IMR-90 (cell line): Measurements from ENCODE around the gene TULP3. TPM values are rescaled to one million over a fixed set of nuclear protein-coding genes. Genes with fewer than 3 reads are reported as not detected.
A peak's percentile ranks its signal among the peaks of the same experiment; 100 is the strongest.

Experiments used
- ATAC-seq: fragments of 200-7000 bp; cut with Tn5 transposase; 2 replicates; pipeline ENCODE4 v1.9.1; 2020; ENCODE audit warnings: low read depth, mild to moderate bottlenecking, moderate library complexity
- BruUV-seq: library from RNA; stranded (reverse); fragments of 400-500 nt; replicated peaks from 2 replicates; lab custom pipeline; 2021; lab: Mats Ljungman, UMichigan
- CTCF ChIA-PET: fragments of 300-600 bp; formaldehyde crosslinking; extraction: SDS; loops from one replicate; lab custom pipeline; 2021; ENCODE audit warnings: antibody characterized with exemption; lab: Yijun Ruan, JAX
- POLR2A ChIA-PET: fragments of 300-600 bp; sonication (Branson Sonifier 250); formaldehyde crosslinking; loops from one replicate; lab custom pipeline; 2022; ENCODE audit warnings: antibody characterized with exemption; ENCODE audit not compliant: unreplicated experiment; lab: Charles Lee
- DNase-seq: peaks from one replicate; pipeline ENCODE4 v3.0.0; 2013
- H2AFZ ChIP-seq: replicated peaks from 2 replicates; pipeline ENCODE3; 2013; ENCODE audit warnings: low read length, mild to moderate bottlenecking; ENCODE audit not compliant: poor library complexity
- H2AK5ac ChIP-seq: 2 replicates; pipeline ENCODE4 v1.6.1; 2013; ENCODE audit warnings: low read depth, low read length, inconsistent platforms
- H2AK9ac ChIP-seq: replicated peaks from 2 replicates; pipeline ENCODE3; 2013; ENCODE audit warnings: mild to moderate bottlenecking, low read depth, low read length, moderate library complexity; ENCODE audit not compliant: poor library complexity
- H2BK120ac ChIP-seq: 2 replicates; pipeline ENCODE4 v1.6.1; 2013; ENCODE audit warnings: low read depth, low read length, inconsistent platforms
- H2BK15ac ChIP-seq: 3 replicates; pipeline ENCODE4 v1.6.1; 2013; ENCODE audit warnings: low read depth, low read length, inconsistent platforms
- H2BK20ac ChIP-seq: 2 replicates; pipeline ENCODE4 v1.6.1; 2013; ENCODE audit warnings: low read depth, mild to moderate bottlenecking, inconsistent platforms, low read length, moderate library complexity
- H2BK5ac ChIP-seq: 2 replicates; pipeline ENCODE4 v1.6.1; 2013; ENCODE audit warnings: mild to moderate bottlenecking, low read depth, low read length, inconsistent platforms; ENCODE audit not compliant: poor library complexity, severe bottlenecking
- H3K14ac ChIP-seq: replicated peaks from 2 replicates; pipeline ENCODE4 v1.6.1; 2013; ENCODE audit warnings: low read depth, low read length, inconsistent platforms
- H3K18ac ChIP-seq: 2 replicates; pipeline ENCODE4 v1.6.1; 2013; ENCODE audit warnings: low read depth, low read length, control low read depth
- H3K23ac ChIP-seq: 2 replicates; pipeline ENCODE4 v1.6.1; 2013; ENCODE audit warnings: low read depth, low read length, inconsistent platforms
- H3K27ac ChIP-seq: 2 replicates; pipeline ENCODE4 v1.5.1; 2013; ENCODE audit warnings: mild to moderate bottlenecking, control low read depth, low read length; ENCODE audit not compliant: insufficient read depth
- H3K27me3 ChIP-seq: 2 replicates; pipeline ENCODE4 v1.6.1; 2013; ENCODE audit warnings: low read length; ENCODE audit not compliant: control insufficient read depth, insufficient read depth
- H3K36me3 ChIP-seq: 2 replicates; pipeline ENCODE4 v1.6.1; 2013; ENCODE audit warnings: low read length, mixed read lengths; ENCODE audit not compliant: control insufficient read depth, insufficient read depth
- H3K4ac ChIP-seq: 2 replicates; pipeline ENCODE4 v1.6.1; 2013; ENCODE audit warnings: low read depth, low read length, inconsistent platforms
- H3K4me1 ChIP-seq: 2 replicates; pipeline ENCODE4 v1.6.1; 2013; ENCODE audit warnings: low read length, mixed read lengths; ENCODE audit not compliant: control insufficient read depth, insufficient read depth
- H3K4me2 ChIP-seq: 2 replicates; pipeline ENCODE4 v1.6.1; 2013; ENCODE audit warnings: low read depth, mild to moderate bottlenecking, control low read depth, low read length, moderate library complexity
- H3K4me3 ChIP-seq: 2 replicates; pipeline ENCODE4 v1.5.1; 2013; ENCODE audit warnings: low read depth, mild to moderate bottlenecking, control low read depth, low read length, moderate library complexity; ENCODE audit not compliant: insufficient read depth
- H3K56ac ChIP-seq: 2 replicates; pipeline ENCODE4 v1.6.1; 2013; ENCODE audit warnings: low read length, inconsistent platforms; ENCODE audit not compliant: insufficient read depth; ENCODE audit errors: extremely low read depth
- H3K79me1 ChIP-seq, 2 experiments: 2 replicates each; pipeline ENCODE4 v1.6.1; 2013; ENCODE audit warnings: low read length in 2 of 2, inconsistent platforms in 1 of 2, low read depth in 1 of 2
- H3K9ac ChIP-seq: 2 replicates; pipeline ENCODE4 v1.6.1; 2013; ENCODE audit warnings: low read depth, low read length, control low read depth
- H3K9me1 ChIP-seq: 2 replicates; pipeline ENCODE4 v1.6.1; 2013; ENCODE audit warnings: low read length, inconsistent platforms; ENCODE audit not compliant: insufficient read depth
- H3K9me3 ChIP-seq: 2 replicates; pipeline ENCODE4 v1.6.1; 2013; ENCODE audit warnings: low read length; ENCODE audit not compliant: control insufficient read depth, insufficient read depth
- H4K20me1 ChIP-seq: 2 replicates; pipeline ENCODE4 v1.6.1; 2013; ENCODE audit warnings: low read length, inconsistent platforms; ENCODE audit not compliant: insufficient read depth
- H4K5ac ChIP-seq: 2 replicates; pipeline ENCODE4 v1.6.1; 2013; ENCODE audit warnings: mild to moderate bottlenecking, low read depth, low read length, control low read depth
- H4K8ac ChIP-seq, 2 experiments: 2 replicates each; pipeline ENCODE4 v1.6.1; 2013; ENCODE audit warnings: low read depth in 2 of 2, low read length in 2 of 2, control low read depth in 1 of 2, inconsistent platforms in 1 of 2
- H4K91ac ChIP-seq: 2 replicates; pipeline ENCODE4 v1.6.1; 2013; ENCODE audit warnings: low read depth, low read length, inconsistent platforms; ENCODE audit not compliant: insufficient read depth
- CHD1 ChIP-seq: IDR thresholded peaks from 2 replicates; pipeline ENCODE4 v1.6.1; 2012; ENCODE audit warnings: low read depth, low read length, improper control_type of control experiment
- RAD21 ChIP-seq: IDR thresholded peaks from 2 replicates; pipeline ENCODE4 v1.6.1; 2012; ENCODE audit warnings: low read length, improper control_type of control experiment
- SMC3 ChIP-seq: fragments of 150-350 bp; IDR thresholded peaks from 2 replicates; pipeline ENCODE4 v1.6.1; 2016; ENCODE audit warnings: low read depth, mild to moderate bottlenecking, antibody characterized with exemption, low read length, moderate library complexity
- WGBS, 2 experiments: methylation state at CpG; one replicate each; pipeline versions ENCODE4 v1.1.5 to v1.1.7; 2013; ENCODE audit warnings: missing lambda C conversion rate in 2 of 2; ENCODE audit not compliant: insufficient read length in 1 of 2; ENCODE audit errors: extremely low coverage in 2 of 2; 5-methylcytosine and 5-hydroxymethylcytosine counted together
- dilution Hi-C: fragments of 300-500 bp; cut with HindIII; formaldehyde crosslinking; loops from one replicate; pipeline ENCODE4 v1.14.3; 2018; ENCODE audit warnings: low sequenced_read_pairs; ENCODE audit not compliant: unreplicated experiment
- in situ Hi-C: fragments of 300-500 bp; cut with MboI; formaldehyde crosslinking; loops from 3 replicates; pipeline ENCODE4 v1.14.3; 2019; ENCODE audit warnings: low sequenced_read_pairs, inconsistent platforms, mixed read lengths
- intact Hi-C: fragments of 100-400 bp; cut with micrococcal nuclease; formaldehyde crosslinking; loops from 2 replicates; pipeline ENCODE4 v1.10.0; 2022
- polyA plus RNA-seq, 3 experiments: library from polyadenylated mRNA; depleted of rRNA; stranded (reverse); fragments of >200 nt; gene quantifications; 2 replicates each; pipeline ENCODE4 v1.2.3, GENCODE V29; 2012; ENCODE audit warnings: low replicate concordance in 1 of 3
- total RNA-seq: library from RNA; depleted of rRNA; stranded (reverse); fragments of >200 nt; gene quantifications from 2 replicates; pipeline ENCODE4 v1.2.3, GENCODE V29; 2012
- TF ChIP-seq, protein P1 (sequence below): conservative IDR thresholded peaks from 2 replicates; pipeline ENCODE4 v1.5.1; 2012; ENCODE audit warnings: mild to moderate bottlenecking, low read depth, low read length, improper control_type of control experiment

The TULP3 gene
- total and polyA plus RNA-seq, 2 of the 4 experiments (the other 2 are of a cell fraction): 35.2 to 35.5 TPM

DNA sequence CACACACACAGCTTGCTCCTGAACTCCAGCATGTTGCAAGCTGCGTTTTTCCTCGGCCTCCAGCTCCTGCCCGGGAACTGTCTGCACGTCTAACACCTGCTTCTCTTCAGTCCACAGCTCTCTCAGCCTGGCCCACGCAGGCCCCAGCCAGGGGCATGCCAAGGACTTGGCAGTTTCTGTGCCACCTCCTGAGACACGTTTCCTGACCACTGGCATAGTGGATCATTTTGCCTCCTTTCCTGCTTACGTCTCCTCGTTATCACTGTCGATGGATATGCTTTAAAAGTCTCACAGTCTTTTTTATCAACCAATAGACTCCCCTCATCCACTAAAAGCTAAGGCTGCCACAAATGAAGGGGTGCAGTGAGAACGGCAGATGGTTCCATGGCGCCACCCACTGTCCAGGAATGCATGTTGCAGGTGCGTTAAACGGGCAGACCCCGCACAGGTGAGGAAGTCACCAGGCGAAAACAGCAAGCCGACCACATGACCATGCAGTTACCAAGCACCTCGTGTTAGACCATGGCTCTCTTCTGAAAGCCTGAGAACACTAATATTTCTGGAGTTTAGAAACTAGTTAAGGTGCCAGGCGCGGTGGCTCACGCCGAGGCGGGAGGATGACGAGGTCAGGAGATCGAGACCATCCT lies 53.8 kb downstream of the TULP3 start:
- Histone ChIP-seq H2BK15ac (no peak overlapping the region), H2BK120ac (no peak overlapping the region), H4K20me1 (0 out of 2 replicates have a peak, but pooled peaks cover 5% of the 10 kb centered on the region), H3K27ac (no peak overlapping the region), H3K23ac (no peak overlapping the region), H4K5ac (no peak overlapping the region), H3K56ac (no peak overlapping the region), H3K9me1 (no peaks in the 10 kb centered on the region), H4K8ac (peak overlapping the region in 1 of 2 experiments; percentile 15; a peak in 1 of 4 replicates), H3K4me1 (peaks cover 5% of the 10 kb centered on the region; the same call in 1 of the 2 replicates), H3K27me3 (no peaks in the 10 kb centered on the region), H3K36me3 (peaks cover 13% of the 10 kb centered on the region), H2AK9ac (peak overlapping the region; percentile 65), H3K9ac (no peak overlapping the region), H2AK5ac (no peak overlapping the region; the same call in 1 of the 2 replicates), H2BK20ac (no peak overlapping the region), H3K79me1 (no peaks in the 10 kb centered on the region), H2BK5ac (no peak overlapping the region), H3K18ac (no peak overlapping the region), H3K14ac (no peak overlapping the region), H3K9me3 (no peaks in the 10 kb centered on the region), H4K91ac (no peak overlapping the region), H3K4me3 (no peak overlapping the region), H3K4me2 (no peak overlapping the region), H3K4ac (no peak overlapping the region), H2AFZ (peak overlapping the region; percentile 79)
- DNase-seq (peak; percentile 19), ATAC-seq (peak; percentile 72)
- TF ChIP-seq, protein P1, sequence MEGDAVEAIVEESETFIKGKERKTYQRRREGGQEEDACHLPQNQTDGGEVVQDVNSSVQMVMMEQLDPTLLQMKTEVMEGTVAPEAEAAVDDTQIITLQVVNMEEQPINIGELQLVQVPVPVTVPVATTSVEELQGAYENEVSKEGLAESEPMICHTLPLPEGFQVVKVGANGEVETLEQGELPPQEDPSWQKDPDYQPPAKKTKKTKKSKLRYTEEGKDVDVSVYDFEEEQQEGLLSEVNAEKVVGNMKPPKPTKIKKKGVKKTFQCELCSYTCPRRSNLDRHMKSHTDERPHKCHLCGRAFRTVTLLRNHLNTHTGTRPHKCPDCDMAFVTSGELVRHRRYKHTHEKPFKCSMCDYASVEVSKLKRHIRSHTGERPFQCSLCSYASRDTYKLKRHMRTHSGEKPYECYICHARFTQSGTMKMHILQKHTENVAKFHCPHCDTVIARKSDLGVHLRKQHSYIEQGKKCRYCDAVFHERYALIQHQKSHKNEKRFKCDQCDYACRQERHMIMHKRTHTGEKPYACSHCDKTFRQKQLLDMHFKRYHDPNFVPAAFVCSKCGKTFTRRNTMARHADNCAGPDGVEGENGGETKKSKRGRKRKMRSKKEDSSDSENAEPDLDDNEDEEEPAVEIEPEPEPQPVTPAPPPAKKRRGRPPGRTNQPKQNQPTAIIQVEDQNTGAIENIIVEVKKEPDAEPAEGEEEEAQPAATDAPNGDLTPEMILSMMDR: peak; percentile 59
- no peak for TF ChIP-seq CHD1
- peak; percentile 43 for TF ChIP-seq SMC3
- TF ChIP-seq RAD21: peak; percentile 65
- intact Hi-C loops (no loop called here), dilution Hi-C loops (no loop called here), in situ Hi-C loops (no loop called here)
- ChIA-PET POLR2A (no interaction called here), CTCF (interaction anchor here (0.9 kb wide), 1 partner anchor 90 kb away, joined by 4 read pairs; no protein-coding TSS in a partner anchor)
- no TSS peak for BruUV-seq
- 10% methylated on average over 5 of the region's 24 CpGs; no CpG with 5 or more reads in 1 of the 2 experiments for WGBS, 2 experiments
